ENCODE measurements around the gene ABHD14A.

Gene ABHD14A

GRCh38 chr3:51957520-51958205 lies 17.2 kb upstream of the ABHD14A start:
- no peak for DNase-seq (ENCODE audit: low read depth)

GRCh38 chr3:51958603-51959521 lies 16.0 kb upstream of the ABHD14A start:
- DNase-seq (ENCODE audit: low read depth): no peak

GRCh38 chr3:51959651-51960050 lies 15.2 kb upstream of the ABHD14A start:
- DNase-seq (ENCODE audit: low read depth): no peak

GRCh38 chr3:51960386-51960785 lies 14.5 kb upstream of the ABHD14A start:
- no peak for DNase-seq (ENCODE audit: low read depth)

GRCh38 chr3:51961011-51961410 lies 13.9 kb upstream of the ABHD14A start:
- DNase-seq (ENCODE audit: low read depth): no peak

- DNase-seq (ENCODE audit: low read depth): no peak
These were observed 13.0 kb upstream of the ABHD14A start for GRCh38 chr3:51961602-51962569.

- no peak for DNase-seq (ENCODE audit: low read depth)
These were observed 11.9 kb upstream of the ABHD14A start for GRCh38 chr3:51962854-51963530.

GRCh38 chr3:51963951-51964451 lies 10.9 kb upstream of the ABHD14A start:
- no peak for DNase-seq (ENCODE audit: low read depth)

- DNase-seq (ENCODE audit: low read depth): no peak
These were observed 10.3 kb upstream of the ABHD14A start for GRCh38 chr3:51964521-51964920.

- no peak for DNase-seq (ENCODE audit: low read depth)
These were observed 8.8 kb upstream of the ABHD14A start for GRCh38 chr3:51966016-51966415.

GRCh38 chr3:51966486-51966885 lies 8.4 kb upstream of the ABHD14A start:
- DNase-seq (ENCODE audit: low read depth): no peak

GRCh38 chr3:51966922-51967383 lies 7.9 kb upstream of the ABHD14A start:
- DNase-seq (ENCODE audit: low read depth): no peak

GRCh38 chr3:51967384-51968169 lies 7.3 kb upstream of the ABHD14A start, which contains the start of gene PCBP4:
Gene PCBP4 (minus strand): TSS chr3:51967454. CDS start chr3:51961240, 6,214 bp downstream.
- DNase-seq (ENCODE audit: low read depth): no peak

GRCh38 chr3:51968170-51968775 lies 6.6 kb upstream of the ABHD14A start:
- DNase-seq (ENCODE audit: low read depth): no peak

- DNase-seq (ENCODE audit: low read depth): no peak
These were observed 5.8 kb upstream of the ABHD14A start for GRCh38 chr3:51968883-51969678.

- DNase-seq (ENCODE audit: low read depth): no peak
These were observed 5.0 kb upstream of the ABHD14A start for GRCh38 chr3:51969841-51970240.

- DNase-seq (ENCODE audit: low read depth): no peak
These were observed 4.1 kb upstream of the ABHD14A start for GRCh38 chr3:51970606-51971300.

- DNase-seq (ENCODE audit: low read depth): no peak
These were observed 3.5 kb upstream of the ABHD14A start for GRCh38 chr3:51971350-51971749.
